ENCODE measurements around the gene PLA2G4C. TPM values are rescaled to one million over a fixed set of nuclear protein-coding genes. Genes with fewer than 3 reads are reported as not detected.

The PLA2G4C gene
- polyA plus RNA-seq, 2 of the 4 experiments (the other 2 are of a cell fraction), result 1.4 to 2.1 TPM

GRCh38 chr19:48147597-48148175, 37.1 kb upstream of the PLA2G4C start:
- 82% methylated on average over 4 of the region's 4 CpGs for WGBS (ENCODE audit: missing lambda C conversion rate)
- ATAC-seq, result no peak
- Histone ChIP-seq H3K4me2 (no peak overlapping the region), H3K4me3 (no peak overlapping the region), H3K27ac (no peak overlapping the region), H3K4me1 (peaks cover 2% of the 10 kb centered on the region; the same call in 2 of the 3 replicates), H3K9me3 (no peaks in the 10 kb centered on the region)
- no peak for DNase-seq (ENCODE audit: low read depth in 1 of 2, low spot score in 1 of 2)
- TF ChIP-seq MYC (IDR thresholded peaks at IDR 0.05; ENCODE audit: borderline replicate concordance, low read length), result no peak
- FAIRE-seq, result no peak
- POLR2A ChIA-PET, result interaction anchor here (0.6 to 1.3 kb wide), 2 partner anchors 37 to 67 kb away, joined by 3 to 4 read pairs; partner anchors contain the start of gene PLA2G4C
- CTCF ChIA-PET, result interaction anchor here (0.6 to 17.3 kb wide), 6 partner anchors 8 to 185 kb away, joined by 3 to 281 read pairs (median 4); partner anchors contain the start of gene PLA2G4C

GRCh38 chr19:48139053-48139452, 28.4 kb upstream of the PLA2G4C start:
- no peaks in the 10 kb centered on the region for H3K4me1 ChIP-seq
- POLR2A ChIA-PET, result no interaction called here
- FAIRE-seq, result no peak
- ATAC-seq, result no peak
- no peak overlapping the region for H3K4me2 ChIP-seq
- TF ChIP-seq SMC3 (IDR thresholded peaks at IDR 0.05), result no peak
- no peak for TF ChIP-seq GATA3 (IDR thresholded peaks at IDR 0.05; ENCODE audit: borderline replicate concordance)
- no peak for TF ChIP-seq ESRRA (IDR thresholded peaks at IDR 0.05; ENCODE audit: borderline replicate concordance, low read length)
- TF ChIP-seq ZFP36 (IDR thresholded peaks at IDR 0.05; ENCODE audit: borderline replicate concordance, partially characterized antibody), result no peak
- TF ChIP-seq HEYL (CRISPR knock-in tag; IDR thresholded peaks at IDR 0.05), result no peak
- no peak for TF ChIP-seq BHLHE40 (IDR thresholded peaks at IDR 0.05; ENCODE audit: low read depth, low read length)
- TF ChIP-seq BCL3 (IDR thresholded peaks at IDR 0.05), result no peak
- TF ChIP-seq HOXB13 (CRISPR knock-in tag; IDR thresholded peaks at IDR 0.05; ENCODE audit: low read depth), result no peak
- no peak for TF ChIP-seq JUN (IDR thresholded peaks at IDR 0.05)
- TF ChIP-seq EP300 (IDR thresholded peaks at IDR 0.05), result no peak
- TF ChIP-seq MAZ (IDR thresholded peaks at IDR 0.05; ENCODE audit: borderline replicate concordance, low read depth, low read length), result no peak
- TF ChIP-seq ELK1 (IDR thresholded peaks at IDR 0.05; ENCODE audit: low read depth, low read length), result no peak
- no peak for TF ChIP-seq CBX8 (IDR thresholded peaks at IDR 0.05)
- no peak for TF ChIP-seq FOSB (CRISPR knock-in tag; IDR thresholded peaks at IDR 0.05)
- H3K4me3 ChIP-seq, result no peak overlapping the region
- DNase-seq (ENCODE audit: low read depth in 1 of 2, low spot score in 1 of 2), result no peak
- H3K27ac ChIP-seq, result no peak overlapping the region
- WGBS (ENCODE audit: missing lambda C conversion rate), result 90% methylated on average over 6 of the region's 6 CpGs
- CTCF ChIA-PET, result interaction anchor here (0.9 to 2.8 kb wide), 5 partner anchors 13 to 176 kb away, joined by 4 to 20 read pairs (median 6); no protein-coding TSS in a partner anchor
- no peaks in the 10 kb centered on the region for H3K9me3 ChIP-seq

GRCh38 chr19:48137411-48137810, 26.8 kb upstream of the PLA2G4C start:
- DNase-seq (ENCODE audit: low read depth in 1 of 2, low spot score in 1 of 2) (no peak), ATAC-seq (no peak), FAIRE-seq (no peak)
- H3K4me3 ChIP-seq, result no peak overlapping the region
- WGBS (ENCODE audit: missing lambda C conversion rate), result 95% methylated on average over 26 of the region's 26 CpGs
- POLR2A ChIA-PET, result no interaction called here
- no peaks in the 10 kb centered on the region for H3K9me3 ChIP-seq
- TF ChIP-seq POLR2AphosphoS2 (conservative IDR thresholded peaks at IDR 0.05; ENCODE audit: low read length) (no peak), FOXS1 (CRISPR knock-in tag; IDR thresholded peaks at IDR 0.05) (no peak), EHF (CRISPR knock-in tag; IDR thresholded peaks at IDR 0.05) (no peak), HOXA7 (CRISPR knock-in tag; IDR thresholded peaks at IDR 0.05) (no peak), CBX2 (IDR thresholded peaks at IDR 0.05; ENCODE audit: borderline replicate concordance, low read depth) (no peak), NR3C1 (IDR thresholded peaks at IDR 0.05) (no peak), HOXB5 (CRISPR knock-in tag; IDR thresholded peaks at IDR 0.05) (no peak), HEYL (CRISPR knock-in tag; IDR thresholded peaks at IDR 0.05) (no peak), RCOR1 (IDR thresholded peaks at IDR 0.05; ENCODE audit: low read depth, low read length) (no peak), ESRRA (IDR thresholded peaks at IDR 0.05; ENCODE audit: borderline replicate concordance, low read length) (no peak), KDM5A (IDR thresholded peaks at IDR 0.05) (no peak), FOSB (CRISPR knock-in tag; IDR thresholded peaks at IDR 0.05) (no peak), POLR2A (IDR thresholded peaks at IDR 0.05; ENCODE audit: low read length) (no peak), ZSCAN20 (CRISPR knock-in tag; IDR thresholded peaks at IDR 0.05) (no peak), HOXB13 (CRISPR knock-in tag; IDR thresholded peaks at IDR 0.05; ENCODE audit: low read depth) (no peak), RFX5 (IDR thresholded peaks at IDR 0.05) (no peak)
- CTCF ChIA-PET, result interaction anchor here (0.6 to 4.0 kb wide), 6 partner anchors 15 to 174 kb away, joined by 3 to 11 read pairs (median 6); partner anchors contain the start of gene PLA2G4C
- H3K4me2 ChIP-seq, result no peak overlapping the region
- no peak overlapping the region for H3K27ac ChIP-seq
- no peaks in the 10 kb centered on the region for H3K4me1 ChIP-seq

Measured in A549 (cell line).